Measurements from ENCODE around the gene SDF4.
A peak's percentile ranks its signal among the peaks of the same experiment; 100 is the strongest.

The SDF4 gene

DNA sequence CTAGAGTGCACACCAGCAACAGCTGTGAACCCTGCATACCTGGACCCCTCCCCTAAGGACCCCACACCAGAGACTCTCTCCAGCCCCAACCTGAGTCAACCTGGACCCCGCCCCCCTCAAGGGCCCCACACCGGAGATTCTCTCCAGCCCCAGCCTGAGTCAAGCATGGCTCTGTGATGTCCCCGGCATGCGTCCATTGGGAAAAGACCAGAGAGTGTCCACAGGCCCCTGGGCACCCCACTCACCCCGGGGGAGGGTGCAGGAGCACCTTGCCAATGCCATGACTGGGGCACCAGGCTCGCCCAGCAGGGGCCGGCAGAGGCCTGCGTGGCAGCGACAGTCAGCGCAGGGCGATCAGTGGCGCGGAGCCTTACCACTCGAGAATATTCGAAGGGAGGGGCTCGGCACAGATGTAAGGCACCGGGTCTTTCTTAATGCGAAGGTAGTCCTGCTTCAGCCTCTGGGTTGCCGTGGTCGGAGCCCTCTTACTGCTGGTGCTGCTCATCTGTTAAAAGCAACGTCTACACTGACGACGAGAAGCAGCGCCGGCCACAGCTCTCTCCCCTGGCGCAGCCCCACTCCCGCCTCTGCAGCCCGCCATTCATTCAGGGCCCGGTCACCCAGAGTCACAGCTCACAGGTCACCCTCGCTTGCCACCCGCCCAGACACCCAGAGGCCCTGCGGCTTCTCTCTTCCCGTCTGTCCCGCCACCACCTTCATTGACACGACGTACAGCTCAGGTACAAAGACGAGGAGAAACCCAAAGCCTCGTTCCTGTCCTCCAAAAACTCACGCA is 35.9 kb upstream of the SDF4 start:
- DNase-seq (ENCODE audit: low read depth) = no peak

DNA sequence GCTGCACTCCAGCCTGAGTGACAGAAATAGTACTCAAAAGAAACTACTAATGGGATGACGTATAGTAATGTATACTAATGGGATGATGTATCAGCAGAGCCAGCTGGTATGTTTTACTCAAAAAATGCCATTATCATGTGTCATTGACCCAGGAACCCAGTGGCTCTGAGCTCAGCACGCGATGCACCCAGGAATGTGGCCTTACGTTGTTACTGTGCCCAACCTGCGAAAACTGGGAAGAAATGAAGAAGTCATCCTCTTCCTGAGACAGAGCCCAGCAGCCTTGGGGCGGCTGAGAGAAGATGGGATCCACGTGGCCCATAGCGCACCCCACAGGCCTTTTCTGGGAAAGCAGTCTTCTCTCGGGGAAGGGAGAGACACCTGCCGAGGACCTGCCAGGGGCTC is 33.1 kb upstream of the SDF4 start:
- no peak for DNase-seq (ENCODE audit: low read depth)
- no peak overlapping the region for H3K4me3 ChIP-seq (ENCODE audit: low read depth, low read length)
- TF ChIP-seq, protein P1, sequence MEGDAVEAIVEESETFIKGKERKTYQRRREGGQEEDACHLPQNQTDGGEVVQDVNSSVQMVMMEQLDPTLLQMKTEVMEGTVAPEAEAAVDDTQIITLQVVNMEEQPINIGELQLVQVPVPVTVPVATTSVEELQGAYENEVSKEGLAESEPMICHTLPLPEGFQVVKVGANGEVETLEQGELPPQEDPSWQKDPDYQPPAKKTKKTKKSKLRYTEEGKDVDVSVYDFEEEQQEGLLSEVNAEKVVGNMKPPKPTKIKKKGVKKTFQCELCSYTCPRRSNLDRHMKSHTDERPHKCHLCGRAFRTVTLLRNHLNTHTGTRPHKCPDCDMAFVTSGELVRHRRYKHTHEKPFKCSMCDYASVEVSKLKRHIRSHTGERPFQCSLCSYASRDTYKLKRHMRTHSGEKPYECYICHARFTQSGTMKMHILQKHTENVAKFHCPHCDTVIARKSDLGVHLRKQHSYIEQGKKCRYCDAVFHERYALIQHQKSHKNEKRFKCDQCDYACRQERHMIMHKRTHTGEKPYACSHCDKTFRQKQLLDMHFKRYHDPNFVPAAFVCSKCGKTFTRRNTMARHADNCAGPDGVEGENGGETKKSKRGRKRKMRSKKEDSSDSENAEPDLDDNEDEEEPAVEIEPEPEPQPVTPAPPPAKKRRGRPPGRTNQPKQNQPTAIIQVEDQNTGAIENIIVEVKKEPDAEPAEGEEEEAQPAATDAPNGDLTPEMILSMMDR (IDR thresholded peaks at IDR 0.05; ENCODE audit: low read depth, low read length, missing control alignments) = peak; percentile 14

More for the DNA sequence above, 35.9 kb upstream of the SDF4 start:
- no peak overlapping the region for H3K4me3 ChIP-seq (ENCODE audit: low read depth, low read length)
- TF ChIP-seq, protein P1 (IDR thresholded peaks at IDR 0.05; ENCODE audit: low read depth, low read length, missing control alignments) = no peak

DNA sequence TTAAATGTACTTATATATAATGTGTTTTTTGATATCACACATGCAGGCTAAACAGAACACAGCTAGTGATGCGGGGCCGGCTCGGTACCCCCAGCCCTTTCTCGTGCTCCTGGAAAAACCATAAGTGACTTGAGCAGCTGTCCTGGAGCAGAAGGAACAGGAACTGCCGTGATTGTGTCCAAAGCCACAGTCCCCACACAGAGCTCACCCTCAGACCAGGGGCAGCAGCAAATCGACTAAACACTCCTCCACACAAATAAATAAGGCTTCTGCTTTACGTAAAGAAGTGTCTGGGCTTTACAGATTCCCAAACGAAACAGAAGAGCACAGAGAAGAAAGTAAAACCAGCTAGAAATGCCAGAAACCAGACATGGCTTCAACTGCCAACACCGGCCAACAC is 32.2 kb upstream of the SDF4 start:
- no peak overlapping the region for H3K4me3 ChIP-seq (ENCODE audit: low read depth, low read length)
- TF ChIP-seq, protein P1 (IDR thresholded peaks at IDR 0.05; ENCODE audit: low read depth, low read length, missing control alignments) = no peak
- no peak for DNase-seq (ENCODE audit: low read depth)

DNA sequence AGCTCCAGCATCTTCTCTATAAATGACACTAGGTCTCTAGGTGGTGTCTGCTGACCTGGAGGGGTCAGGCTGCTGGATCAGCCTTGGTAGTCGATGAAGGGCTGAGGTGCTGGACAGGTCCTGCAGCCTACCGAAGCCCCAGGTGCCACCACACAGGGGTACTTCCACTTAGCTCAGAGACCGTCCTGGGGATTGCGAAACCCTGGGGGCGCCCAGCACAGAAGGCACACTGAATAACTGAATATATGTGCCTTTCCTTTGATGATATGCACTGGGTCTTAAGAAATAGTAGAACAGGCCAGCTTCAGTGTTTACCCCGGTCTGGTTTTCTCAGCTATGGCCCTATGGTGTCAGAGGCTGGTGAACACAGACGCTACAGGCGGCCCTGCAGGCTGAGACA is 31.0 kb upstream of the SDF4 start:
- DNase-seq (ENCODE audit: low read depth) = no peak
- no peak overlapping the region for H3K4me3 ChIP-seq (ENCODE audit: low read depth, low read length)
- TF ChIP-seq, protein P1 (IDR thresholded peaks at IDR 0.05; ENCODE audit: low read depth, low read length, missing control alignments) = no peak

DNA sequence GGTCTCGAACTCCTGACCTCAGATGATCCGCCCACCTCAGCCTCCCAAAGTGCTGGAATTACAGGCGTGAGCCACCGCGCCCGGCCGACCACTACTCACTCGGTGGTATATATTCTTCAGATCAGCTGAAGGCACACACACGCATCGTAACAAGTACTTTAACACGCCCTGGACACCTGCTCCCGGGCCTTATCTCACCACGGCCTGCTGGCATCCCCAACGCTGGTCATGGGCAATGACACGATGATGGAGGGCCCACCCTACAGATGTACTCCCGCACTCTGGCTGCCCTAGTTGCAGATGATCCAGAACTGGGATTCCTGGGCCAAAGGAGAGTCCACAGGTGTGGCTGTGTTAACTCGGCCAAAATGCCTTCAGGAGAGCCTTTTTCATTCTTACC is 30.3 kb upstream of the SDF4 start:
- TF ChIP-seq, protein P1 (IDR thresholded peaks at IDR 0.05; ENCODE audit: low read depth, low read length, missing control alignments) = no peak
- no peak overlapping the region for H3K4me3 ChIP-seq (ENCODE audit: low read depth, low read length)
- DNase-seq (ENCODE audit: low read depth) = no peak

DNA sequence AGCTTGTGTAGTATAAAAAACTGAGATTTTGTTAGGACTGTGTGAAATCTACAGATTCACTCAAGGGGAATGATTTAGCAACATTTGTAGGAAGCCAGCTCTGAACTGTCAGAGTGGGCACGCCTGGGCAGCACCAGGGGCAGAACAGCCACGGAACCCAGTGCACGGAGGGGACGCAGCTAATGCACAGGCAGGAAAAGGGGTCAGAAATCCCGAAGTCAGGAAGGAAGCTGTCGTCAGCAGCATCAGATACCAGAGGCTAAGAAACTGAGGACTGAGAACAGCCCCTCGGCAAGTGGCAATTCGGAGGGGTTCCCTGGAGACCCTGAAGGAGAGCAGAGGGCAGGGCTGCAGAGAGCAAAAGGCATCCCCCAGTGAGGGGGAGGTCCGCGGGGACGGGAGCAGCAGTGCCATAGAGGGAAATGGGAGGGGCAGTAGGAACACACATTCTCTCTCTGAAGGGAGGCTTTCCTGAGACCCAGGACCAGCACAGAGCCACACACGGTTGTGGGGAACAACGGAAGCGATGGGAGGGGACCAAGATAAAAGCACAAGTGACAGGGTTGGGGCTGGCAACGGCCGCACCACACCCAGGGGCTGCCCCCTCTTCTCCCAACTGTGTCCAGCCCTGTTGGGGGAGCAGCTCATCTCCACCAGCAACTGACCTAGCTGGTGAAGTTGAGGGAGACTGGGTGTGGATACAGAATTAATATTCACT is 29.2 kb upstream of the SDF4 start:
- no peak overlapping the region for H3K4me3 ChIP-seq (ENCODE audit: low read depth, low read length)
- TF ChIP-seq, protein P1 (IDR thresholded peaks at IDR 0.05; ENCODE audit: low read depth, low read length, missing control alignments) = no peak
- DNase-seq (ENCODE audit: low read depth) = no peak

Data from GM12864 (cell line).